ENCODE measurements around the gene CHRM1. TPM values are rescaled to one million over a fixed set of nuclear protein-coding genes. Genes with fewer than 3 reads are reported as not detected.

The CHRM1 gene
- total RNA-seq, 1 donor from 2014 or later: 4.7 TPM

GRCh38 chr11:62919476-62919875, 1.7 kb downstream of the CHRM1 start:
- Histone ChIP-seq H3K27ac (no peak overlapping the region), H3K27me3 (peaks cover 37% of the 10 kb centered on the region), H3K9me3 (no peaks in the 10 kb centered on the region), H3K36me3 (no peaks in the 10 kb centered on the region), H3K4me1 (peaks cover 16% of the 10 kb centered on the region), H3K4me3 (no peak overlapping the region)
- no peak for DNase-seq
- ATAC-seq: no peak
- TF ChIP-seq CTCF (IDR thresholded peaks at IDR 0.05): no peak
- intact Hi-C loops (cut with DNase I): no loop called here

GRCh38 chr11:62918531-62918930, 2.6 kb downstream of the CHRM1 start:
- Histone ChIP-seq H3K27ac (no peak overlapping the region), H3K4me3 (no peak overlapping the region), H3K36me3 (no peaks in the 10 kb centered on the region), H3K9me3 (no peaks in the 10 kb centered on the region), H3K27me3 (peaks cover 29% of the 10 kb centered on the region), H3K4me1 (peaks cover 11% of the 10 kb centered on the region)
- intact Hi-C loops (cut with DNase I): no loop called here
- ATAC-seq (no peak), DNase-seq (no peak)
- no peak for TF ChIP-seq CTCF (IDR thresholded peaks at IDR 0.05)

- ATAC-seq: no peak
- no peak for DNase-seq
- no peak for TF ChIP-seq CTCF (IDR thresholded peaks at IDR 0.05)
Observed at GRCh38 chr11:62917906-62918502, 3.2 kb downstream of the CHRM1 start.

GRCh38 chr11:62914416-62914815, 6.7 kb downstream of the CHRM1 start:
- H3K4me1 ChIP-seq: peaks cover 6% of the 10 kb centered on the region
- H3K4me3 ChIP-seq: no peak overlapping the region
- H3K36me3 ChIP-seq: no peaks in the 10 kb centered on the region
- no peaks in the 10 kb centered on the region for H3K9me3 ChIP-seq
- intact Hi-C loops (cut with DNase I): no loop called here
- ATAC-seq (no peak), DNase-seq (no peak)
- no peaks in the 10 kb centered on the region for H3K27me3 ChIP-seq
- H3K27ac ChIP-seq: no peak overlapping the region
- TF ChIP-seq CTCF (IDR thresholded peaks at IDR 0.05): no peak

More at GRCh38 chr11:62917906-62918502, 3.2 kb downstream of the CHRM1 start:
- Histone ChIP-seq H3K9me3 (no peaks in the 10 kb centered on the region), H3K36me3 (no peaks in the 10 kb centered on the region), H3K4me1 (peaks cover 8% of the 10 kb centered on the region), H3K27ac (no peak overlapping the region), H3K4me3 (no peak overlapping the region), H3K27me3 (peaks cover 24% of the 10 kb centered on the region)
- intact Hi-C loops (cut with DNase I): no loop called here

- ATAC-seq (no peak), DNase-seq (no peak)
- Histone ChIP-seq H3K36me3 (no peaks in the 10 kb centered on the region), H3K4me3 (no peak overlapping the region), H3K27me3 (no peaks in the 10 kb centered on the region), H3K9me3 (no peaks in the 10 kb centered on the region), H3K27ac (no peak overlapping the region), H3K4me1 (peaks cover 16% of the 10 kb centered on the region)
- intact Hi-C loops (cut with DNase I): no loop called here
- no peak for TF ChIP-seq CTCF (IDR thresholded peaks at IDR 0.05)
Observed at GRCh38 chr11:62912268-62912667, 8.9 kb downstream of the CHRM1 start.

All from upper lobe of right lung (tissue), 1 donor.